H1 (cell line): ENCODE data around the gene MLYCD. TPM values are rescaled to one million over a fixed set of nuclear protein-coding genes. Genes with fewer than 3 reads are reported as not detected.

Experiments used
- KDM1A ChIP-seq: fragments of 200-600, 300-600 bp; sonication (generic); IDR thresholded peaks from 2 replicates; pipeline ENCODE4 v1.7.1; 2016; ENCODE audit warnings: mild to moderate bottlenecking, low read length, borderline replicate concordance
- POLR2AphosphoS5 ChIP-seq: IDR thresholded peaks from 2 replicates; pipeline ENCODE4 v1.6.1; 2011; ENCODE audit warnings: low read depth, low read length
- SRF ChIP-seq: IDR thresholded peaks from 2 replicates; pipeline ENCODE4 v1.6.1; 2011; ENCODE audit warnings: mild to moderate bottlenecking, low read depth, low read length, moderate library complexity
- TAF7 ChIP-seq: optimal IDR thresholded peaks from 2 replicates; pipeline ENCODE3; 2011; ENCODE audit warnings: low read depth, mild to moderate bottlenecking, inconsistent platforms, low read length, moderate library complexity, borderline replicate concordance
- polyA plus RNA-seq, 7 experiments: library from polyadenylated mRNA; depleted of rRNA in 3 of 7; stranded (reverse) in 5 of 7; unstranded in 2 of 7; fragments of >200 nt in 5 of 7; fragments of 200-250 nt in 2 of 7; gene quantifications; 1 replicate in 5 of 7; 2 replicates in 1 of 7; 4 replicates in 1 of 7; pipeline versions ENCODE4 v1.2.1 to v1.2.3, GENCODE V29; 2011 to 2013; ENCODE audit warnings: missing spikeins in 2 of 7, mixed read lengths in 2 of 7
- total RNA-seq: library from RNA; stranded (reverse); fragmentation: NEBNext Ultra II Directional; extraction: Animal tissue kit (Norgen Biotek cat#: 25700); gene quantifications from 2 replicates; pipeline ENCODE4 v1.2.1, GENCODE V29; 2021

The MLYCD gene
- total and polyA plus RNA-seq, 2 of the 8 experiments (the other 6 are each of a cell fraction or from before 2014, with no cell fraction given) = 3.7 to 7.0 TPM

DNA sequence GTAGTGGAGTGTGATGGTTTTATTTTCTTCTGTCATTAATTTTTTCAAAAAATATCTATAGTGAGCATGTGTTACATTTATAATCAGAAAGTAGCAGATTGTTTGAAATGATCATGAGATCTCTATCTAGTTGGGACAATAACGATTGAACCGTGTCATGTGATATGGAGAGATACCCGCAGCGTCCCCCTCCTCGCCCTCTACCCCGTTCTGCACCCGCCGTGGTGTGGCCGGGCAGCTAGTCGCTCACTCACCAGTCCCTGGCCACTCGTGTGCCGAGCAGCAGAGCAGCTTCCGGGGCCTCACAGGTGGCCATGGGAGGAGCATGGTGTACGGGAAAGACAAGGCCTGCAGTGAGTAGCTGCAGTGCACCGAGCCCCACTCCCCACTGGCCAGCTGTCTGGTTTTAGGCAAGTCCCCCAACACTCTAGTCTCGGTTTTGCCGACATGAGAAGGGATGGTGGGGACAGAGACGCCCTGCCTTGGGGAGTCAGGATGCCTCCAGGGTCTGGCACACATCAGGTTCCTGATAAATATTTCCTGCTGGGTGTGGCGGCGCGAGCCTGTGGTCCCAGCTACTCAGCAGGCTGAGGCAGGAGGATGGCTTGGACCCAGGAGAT, 15.3 kb downstream of the MLYCD start (continued):
- TF ChIP-seq POLR2AphosphoS5 = no peak
- no peak for TF ChIP-seq SRF
- TF ChIP-seq KDM1A = no peak
- TF ChIP-seq TAF7 = no peak
